Stomach (tissue), 4 donors: ENCODE measurements around the gene GEMIN7.

Experiments used
- EP300 ChIP-seq: sonication (generic); formaldehyde crosslinking; IDR thresholded peaks from one replicate; pipeline ENCODE4 v1.6.1; 2017; ENCODE audit warnings: antibody characterized with exemption
- POLR2A ChIP-seq, 4 donors: fragments of 450-650 bp; IDR thresholded peaks; one replicate each; pipeline ENCODE4 v1.6.1; 2016; ENCODE audit warnings: antibody characterized with exemption in 4 of 4, control low read depth in 2 of 4, mild to moderate bottlenecking in 1 of 4, moderate library complexity in 1 of 4
- TF ChIP-seq, protein P1 (sequence below), 7 experiments: fragments of 450-650 bp in 4 of 7; fragments of 200-600 bp in 3 of 7; sonication (generic) in 3 of 7; IDR thresholded peaks; one replicate each; pipeline ENCODE4 v1.5.1; 2016 to 2019; ENCODE audit warnings: antibody characterized with exemption in 7 of 7, control low read depth in 2 of 7, mild to moderate bottlenecking in 1 of 7

- TF ChIP-seq EP300 (no peak), POLR2A (IDR thresholded peaks at IDR 0.05) (no peak)
- TF ChIP-seq, protein P1, sequence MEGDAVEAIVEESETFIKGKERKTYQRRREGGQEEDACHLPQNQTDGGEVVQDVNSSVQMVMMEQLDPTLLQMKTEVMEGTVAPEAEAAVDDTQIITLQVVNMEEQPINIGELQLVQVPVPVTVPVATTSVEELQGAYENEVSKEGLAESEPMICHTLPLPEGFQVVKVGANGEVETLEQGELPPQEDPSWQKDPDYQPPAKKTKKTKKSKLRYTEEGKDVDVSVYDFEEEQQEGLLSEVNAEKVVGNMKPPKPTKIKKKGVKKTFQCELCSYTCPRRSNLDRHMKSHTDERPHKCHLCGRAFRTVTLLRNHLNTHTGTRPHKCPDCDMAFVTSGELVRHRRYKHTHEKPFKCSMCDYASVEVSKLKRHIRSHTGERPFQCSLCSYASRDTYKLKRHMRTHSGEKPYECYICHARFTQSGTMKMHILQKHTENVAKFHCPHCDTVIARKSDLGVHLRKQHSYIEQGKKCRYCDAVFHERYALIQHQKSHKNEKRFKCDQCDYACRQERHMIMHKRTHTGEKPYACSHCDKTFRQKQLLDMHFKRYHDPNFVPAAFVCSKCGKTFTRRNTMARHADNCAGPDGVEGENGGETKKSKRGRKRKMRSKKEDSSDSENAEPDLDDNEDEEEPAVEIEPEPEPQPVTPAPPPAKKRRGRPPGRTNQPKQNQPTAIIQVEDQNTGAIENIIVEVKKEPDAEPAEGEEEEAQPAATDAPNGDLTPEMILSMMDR (IDR thresholded peaks at IDR 0.05): no peak
Observed at GRCh38 chr19:45040059-45040771, 38.8 kb upstream of the GEMIN7 start.
